ENCODE data around the gene SEL1L3.

SEL1L3 gene

DNA sequence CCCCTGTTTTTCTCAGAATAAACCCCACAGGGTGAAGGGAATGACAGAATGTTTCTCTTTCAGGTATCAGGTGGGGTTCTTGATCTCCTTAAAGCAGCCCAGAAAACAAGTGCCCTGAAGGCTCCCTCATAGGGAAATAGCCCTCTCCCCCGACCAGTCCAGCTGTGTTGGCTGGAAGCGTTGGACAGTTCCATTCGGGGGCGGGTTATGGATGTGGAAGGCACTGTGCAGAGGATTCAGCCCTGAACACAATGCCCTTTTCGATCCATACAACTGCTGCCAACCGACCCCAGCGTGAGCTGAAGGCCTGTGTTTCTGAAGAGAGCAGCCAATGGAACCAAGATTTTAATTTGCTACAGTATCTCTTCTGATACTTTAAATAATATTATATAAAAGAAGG, 41.5 kb downstream of the SEL1L3 start:
- TF ChIP-seq CTCF (IDR thresholded peaks at IDR 0.05), result no peak

GRCh38 chr4:25818876-25819275, 43.9 kb downstream of the SEL1L3 start:
- no peak for TF ChIP-seq CTCF (IDR thresholded peaks at IDR 0.05)

DNA sequence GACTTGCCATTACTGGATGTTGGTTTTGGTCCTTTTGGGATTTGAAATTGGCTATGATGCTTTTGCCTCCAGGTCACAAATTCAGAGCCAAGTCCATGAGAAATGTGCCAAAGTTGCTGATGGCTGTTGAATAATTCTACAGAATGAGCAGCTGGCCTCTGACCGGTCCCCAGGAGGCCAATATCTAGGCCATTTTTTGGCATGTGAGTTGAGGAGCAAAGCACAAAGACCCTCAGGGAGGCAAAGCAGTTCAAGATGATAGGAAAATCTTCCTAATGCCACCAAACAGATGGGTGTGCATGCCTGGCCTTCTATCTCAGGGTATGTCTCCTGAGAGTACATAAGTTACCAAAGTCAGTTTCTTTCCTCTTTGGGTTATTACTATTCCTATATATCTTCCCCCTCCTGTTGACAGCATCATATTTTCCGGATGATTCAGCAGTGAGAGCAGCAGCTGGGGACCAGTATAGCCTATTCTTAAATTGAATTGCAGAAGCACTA, 44.4 kb downstream of the SEL1L3 start:
- TF ChIP-seq CTCF (IDR thresholded peaks at IDR 0.05), result no peak

- no peak for TF ChIP-seq CTCF (IDR thresholded peaks at IDR 0.05)
These were observed 45.6 kb downstream of the SEL1L3 start for GRCh38 chr4:25817059-25817681.

DNA sequence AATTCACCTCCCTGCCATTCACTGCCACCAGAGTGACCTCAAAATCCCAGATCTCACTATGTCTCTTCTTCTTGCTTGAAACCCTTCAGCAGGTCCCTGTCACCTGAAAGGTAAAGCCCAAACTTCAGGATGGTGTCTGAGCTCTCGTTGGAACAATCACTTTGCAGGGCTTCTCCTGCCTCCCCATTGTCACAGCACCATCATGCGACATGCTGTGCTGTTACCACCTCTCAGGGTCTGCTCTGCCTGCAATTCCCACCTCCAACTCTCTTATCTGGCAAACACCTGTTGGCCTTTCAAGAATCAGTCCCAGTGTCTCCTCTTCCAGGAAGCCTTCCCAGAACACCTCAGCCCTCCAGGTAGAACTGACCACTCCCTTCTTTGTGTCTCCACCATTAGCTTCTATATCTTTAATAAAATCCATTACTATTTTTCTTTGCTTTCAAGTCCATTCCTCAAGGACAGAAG, 46.2 kb downstream of the SEL1L3 start:
- no peak for TF ChIP-seq CTCF (IDR thresholded peaks at IDR 0.05)

DNA sequence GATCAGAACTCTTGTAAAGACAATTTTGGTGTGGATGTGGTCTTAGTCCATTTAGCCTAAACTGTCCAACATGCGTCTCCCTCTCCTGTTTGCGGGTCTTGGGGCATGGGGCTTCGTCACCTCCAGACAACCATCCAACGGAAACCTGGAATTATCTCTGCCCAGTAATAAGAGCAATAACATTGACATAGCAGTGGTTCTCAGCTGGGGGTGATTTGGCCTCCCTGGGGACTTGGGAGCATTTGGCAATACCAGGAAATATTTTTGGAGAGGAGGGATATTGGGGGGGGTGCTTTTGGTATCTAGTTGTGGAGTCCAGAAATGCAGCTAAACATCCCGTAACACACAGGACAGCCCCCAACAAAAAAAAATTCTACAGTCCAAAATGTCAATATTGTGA, 47.2 kb downstream of the SEL1L3 start:
- no peak for TF ChIP-seq CTCF (IDR thresholded peaks at IDR 0.05)

GRCh38 chr4:25814301-25815136, 48.3 kb downstream of the SEL1L3 start:
- TF ChIP-seq CTCF (IDR thresholded peaks at IDR 0.05), result no peak
